Erythroblast (primary cell): ENCODE data around the gene DISP3.

Experiments
- GATA1 ChIP-seq: IDR thresholded peaks from 2 replicates; pipeline ENCODE4 v1.6.1; 2011; ENCODE audit warnings: low read depth, mild to moderate bottlenecking, control low read depth, low read length, moderate library complexity
- POLR2A ChIP-seq: IDR thresholded peaks from 2 replicates; pipeline ENCODE4 v1.6.1; 2011; ENCODE audit warnings: mild to moderate bottlenecking, low read length

GRCh38 chr1:11466416-11466815 is 12.5 kb upstream of the DISP3 start:
- TF ChIP-seq POLR2A (no peak), GATA1 (no peak)
